Measurements from ENCODE around the gene ABHD16B. TPM values are rescaled to one million over a fixed set of nuclear protein-coding genes. Genes with fewer than 3 reads are reported as not detected.

The ABHD16B gene
- total and polyA plus RNA-seq, 2 donors (not counting 3 experiments of a cell fraction or from before 2014, with no cell fraction given): not detected

- CTCF ChIA-PET: interaction anchor here (1.2 to 3.4 kb wide), 2 partner anchors 70 to 82 kb away, joined by 3 to 12 read pairs; no protein-coding TSS in a partner anchor
- intact Hi-C loops (cut with micrococcal nuclease): no loop called here
- dilution Hi-C loops (cut with MboI; ENCODE audit: extremely low pct_ligation_motif_present, low sequenced_read_pairs): no loop called here
Observed at GRCh38 chr20:63856098-63856511, 5.2 kb upstream of the ABHD16B start.

More at GRCh38 chr20:63856098-63856511, 5.2 kb upstream of the ABHD16B start:
- Histone ChIP-seq H3K9me3 (replicated peaks; ENCODE audit: control insufficient read depth, insufficient read depth, low read length) (no peaks in the 10 kb centered on the region), H3K9me1 (replicated peaks; ENCODE audit: control insufficient read depth, extremely low read depth, insufficient read depth, low read length) (no peaks in the 10 kb centered on the region), H3K27me3 (ENCODE audit: control insufficient read depth in 2 of 2, insufficient read depth in 2 of 2, low read length in 2 of 2) (peaks cover 0 to 5% of the 10 kb centered on the region in 2 experiments), H3K27ac (ENCODE audit: insufficient read depth, low read depth, low read length) (no peak overlapping the region), H3K79me2 (ENCODE audit: control insufficient read depth, insufficient read depth, low read length) (no peaks in the 10 kb centered on the region), H3K4me3 (replicated peaks in 1 of 3; ENCODE audit: insufficient read depth in 1 of 3, low read depth in 1 of 3, low read length in 3 of 3) (no peak overlapping the region), H3K36me3 (ENCODE audit: control insufficient read depth in 2 of 2, extremely low read depth in 1 of 2, insufficient read depth in 2 of 2, low read length in 2 of 2) (no peaks in the 10 kb centered on the region), H3K4me1 (ENCODE audit: control insufficient read depth, extremely low read depth, insufficient read depth, low read length) (peaks cover 23% of the 10 kb centered on the region), H3K9ac (replicated peaks; ENCODE audit: extremely low read depth, insufficient read depth, low read length) (no peak overlapping the region), H4K20me1 (replicated peaks; ENCODE audit: control insufficient read depth, extremely low read depth, insufficient read depth, low read length) (no peaks in the 10 kb centered on the region), H2AFZ (ENCODE audit: low read depth, low read length) (no peak overlapping the region), H3K4me2 (ENCODE audit: insufficient read depth, low read length) (no peak overlapping the region)
- no TSS peak for BruUV-seq (replicated peaks)
- POLR2A ChIA-PET: no interaction called here
- no peak for DNase-seq (ENCODE audit: low read depth, low spot score)
- no peak for TF ChIP-seq FOS (IDR thresholded peaks at IDR 0.05; ENCODE audit: borderline replicate concordance, insufficient read depth, low read length)
- no peak for TF ChIP-seq POLR2A (IDR thresholded peaks at IDR 0.05; ENCODE audit: low read depth, low read length)
- TF ChIP-seq EZH2 (IDR thresholded peaks at IDR 0.05; ENCODE audit: borderline replicate concordance, low read depth, low read length, severe bottlenecking): no peak
- TF ChIP-seq CTCF (IDR thresholded peaks at IDR 0.05; ENCODE audit: extremely low read depth in 1 of 2, insufficient read depth in 1 of 2, low read depth in 1 of 2, low read length in 2 of 2): no peak
- no peak for TF ChIP-seq MAX (IDR thresholded peaks at IDR 0.05; ENCODE audit: insufficient read depth, insufficient read length)
- TF ChIP-seq JUN (IDR thresholded peaks at IDR 0.05; ENCODE audit: borderline replicate concordance, insufficient read depth, insufficient read length, low read depth): no peak
- no peak for TF ChIP-seq MYC (IDR thresholded peaks at IDR 0.05; ENCODE audit: low read depth, low read length)
- TF ChIP-seq POLR2AphosphoS5 (IDR thresholded peaks at IDR 0.05; ENCODE audit: insufficient read depth, low read depth, low read length): no peak
- TF ChIP-seq GATA2 (IDR thresholded peaks at IDR 0.05; ENCODE audit: insufficient read depth, insufficient read length, low read depth, low read length): no peak
- FAIRE-seq: no peak

All from endothelial cell of umbilical vein (primary cell).